SK-N-MC (cell line): ENCODE data around the gene MID1.

Source experiments
- EZH2 ChIP-seq: fragments of 200-600 bp; sonication (generic); IDR thresholded peaks from one replicate; pipeline ENCODE4 v1.6.1; 2017; ENCODE audit warnings: antibody characterized with exemption
- POLR2AphosphoS5 ChIP-seq: IDR thresholded peaks from 2 replicates; pipeline ENCODE4 v1.6.1; 2012; ENCODE audit warnings: mild to moderate bottlenecking, low read depth, low read length, borderline replicate concordance

GRCh38 chrX:10484683-10485247, 135.6 kb downstream of the MID1 start:
- TF ChIP-seq POLR2AphosphoS5, result no peak
- no peak for TF ChIP-seq EZH2
